H1 (cell line): ENCODE data around the gene GRM1. TPM values are rescaled to one million over a fixed set of nuclear protein-coding genes. Genes with fewer than 3 reads are reported as not detected.

Experiments
- CHD1 ChIP-seq: IDR thresholded peaks from 2 replicates; pipeline ENCODE4 v1.6.1; 2012; ENCODE audit warnings: low read depth, low read length, improper control_type of control experiment
- EZH2 ChIP-seq: fragments of 200-600 bp; sonication (generic); IDR thresholded peaks from 2 replicates; pipeline ENCODE4 v1.7.1; 2012; ENCODE audit warnings: low read depth, mild to moderate bottlenecking, moderate library complexity, low read length, inconsistent platforms; ENCODE audit not compliant: severe bottlenecking
- GABPA ChIP-seq: IDR thresholded peaks from 2 replicates; pipeline ENCODE4 v1.6.1; 2011; ENCODE audit warnings: mild to moderate bottlenecking, low read length, moderate library complexity, borderline replicate concordance; ENCODE audit not compliant: insufficient read depth
- KDM4A ChIP-seq: IDR thresholded peaks from one replicate; pipeline ENCODE4 v1.7.1; 2012; ENCODE audit warnings: low read depth, mild to moderate bottlenecking, moderate library complexity, low read length, inconsistent platforms; ENCODE audit not compliant: severe bottlenecking
- NRF1 ChIP-seq: IDR thresholded peaks from 2 replicates; pipeline ENCODE4 v1.6.1; 2011; ENCODE audit warnings: mild to moderate bottlenecking, low read depth, low read length, improper control_type of control experiment
- PHF8 ChIP-seq: fragments of 200-600 bp; sonication (generic); conservative IDR thresholded peaks from 2 replicates; pipeline ENCODE4 v1.7.1; 2012; ENCODE audit warnings: low read depth, mild to moderate bottlenecking, inconsistent platforms, low read length, moderate library complexity
- RNF2 ChIP-seq: fragments of 200-900, 300-1000 bp; sonication (generic); IDR thresholded peaks from 2 replicates; pipeline ENCODE4 v1.7.1; 2016; ENCODE audit warnings: borderline replicate concordance, low read depth, mild to moderate bottlenecking, antibody characterized with exemption, low read length; ENCODE audit not compliant: poor library complexity, severe bottlenecking; ENCODE audit errors: missing control alignments
- SP1 ChIP-seq: IDR thresholded peaks from 2 replicates; pipeline ENCODE4 v1.6.1; 2011; ENCODE audit warnings: low read depth, low read length
- polyA plus RNA-seq, 7 experiments: library from polyadenylated mRNA; depleted of rRNA in 3 of 7; stranded (reverse) in 5 of 7; unstranded in 2 of 7; fragments of >200 nt in 5 of 7; fragments of 200-250 nt in 2 of 7; gene quantifications; 1 replicate in 5 of 7; 2 replicates in 1 of 7; 4 replicates in 1 of 7; pipeline versions ENCODE4 v1.2.1 to v1.2.3, GENCODE V29; 2011 to 2013; ENCODE audit warnings: missing spikeins in 2 of 7, mixed read lengths in 2 of 7
- total RNA-seq: library from RNA; stranded (reverse); fragmentation: NEBNext Ultra II Directional; extraction: Animal tissue kit (Norgen Biotek cat#: 25700); gene quantifications from 2 replicates; pipeline ENCODE4 v1.2.1, GENCODE V29; 2021
- TF ChIP-seq, protein P1 (sequence below): fragments of 300-600 bp; sonication (generic); IDR thresholded peaks from 2 replicates; pipeline ENCODE4 v1.7.1; 2012; ENCODE audit warnings: low read length, moderate library complexity, mild to moderate bottlenecking, inconsistent platforms; ENCODE audit not compliant: insufficient replicate concordance

Gene GRM1
- total and polyA plus RNA-seq, 2 of the 8 experiments (the other 6 are each of a cell fraction or from before 2014, with no cell fraction given), result 0.15 to 1.3 TPM

- TF ChIP-seq, protein P1, sequence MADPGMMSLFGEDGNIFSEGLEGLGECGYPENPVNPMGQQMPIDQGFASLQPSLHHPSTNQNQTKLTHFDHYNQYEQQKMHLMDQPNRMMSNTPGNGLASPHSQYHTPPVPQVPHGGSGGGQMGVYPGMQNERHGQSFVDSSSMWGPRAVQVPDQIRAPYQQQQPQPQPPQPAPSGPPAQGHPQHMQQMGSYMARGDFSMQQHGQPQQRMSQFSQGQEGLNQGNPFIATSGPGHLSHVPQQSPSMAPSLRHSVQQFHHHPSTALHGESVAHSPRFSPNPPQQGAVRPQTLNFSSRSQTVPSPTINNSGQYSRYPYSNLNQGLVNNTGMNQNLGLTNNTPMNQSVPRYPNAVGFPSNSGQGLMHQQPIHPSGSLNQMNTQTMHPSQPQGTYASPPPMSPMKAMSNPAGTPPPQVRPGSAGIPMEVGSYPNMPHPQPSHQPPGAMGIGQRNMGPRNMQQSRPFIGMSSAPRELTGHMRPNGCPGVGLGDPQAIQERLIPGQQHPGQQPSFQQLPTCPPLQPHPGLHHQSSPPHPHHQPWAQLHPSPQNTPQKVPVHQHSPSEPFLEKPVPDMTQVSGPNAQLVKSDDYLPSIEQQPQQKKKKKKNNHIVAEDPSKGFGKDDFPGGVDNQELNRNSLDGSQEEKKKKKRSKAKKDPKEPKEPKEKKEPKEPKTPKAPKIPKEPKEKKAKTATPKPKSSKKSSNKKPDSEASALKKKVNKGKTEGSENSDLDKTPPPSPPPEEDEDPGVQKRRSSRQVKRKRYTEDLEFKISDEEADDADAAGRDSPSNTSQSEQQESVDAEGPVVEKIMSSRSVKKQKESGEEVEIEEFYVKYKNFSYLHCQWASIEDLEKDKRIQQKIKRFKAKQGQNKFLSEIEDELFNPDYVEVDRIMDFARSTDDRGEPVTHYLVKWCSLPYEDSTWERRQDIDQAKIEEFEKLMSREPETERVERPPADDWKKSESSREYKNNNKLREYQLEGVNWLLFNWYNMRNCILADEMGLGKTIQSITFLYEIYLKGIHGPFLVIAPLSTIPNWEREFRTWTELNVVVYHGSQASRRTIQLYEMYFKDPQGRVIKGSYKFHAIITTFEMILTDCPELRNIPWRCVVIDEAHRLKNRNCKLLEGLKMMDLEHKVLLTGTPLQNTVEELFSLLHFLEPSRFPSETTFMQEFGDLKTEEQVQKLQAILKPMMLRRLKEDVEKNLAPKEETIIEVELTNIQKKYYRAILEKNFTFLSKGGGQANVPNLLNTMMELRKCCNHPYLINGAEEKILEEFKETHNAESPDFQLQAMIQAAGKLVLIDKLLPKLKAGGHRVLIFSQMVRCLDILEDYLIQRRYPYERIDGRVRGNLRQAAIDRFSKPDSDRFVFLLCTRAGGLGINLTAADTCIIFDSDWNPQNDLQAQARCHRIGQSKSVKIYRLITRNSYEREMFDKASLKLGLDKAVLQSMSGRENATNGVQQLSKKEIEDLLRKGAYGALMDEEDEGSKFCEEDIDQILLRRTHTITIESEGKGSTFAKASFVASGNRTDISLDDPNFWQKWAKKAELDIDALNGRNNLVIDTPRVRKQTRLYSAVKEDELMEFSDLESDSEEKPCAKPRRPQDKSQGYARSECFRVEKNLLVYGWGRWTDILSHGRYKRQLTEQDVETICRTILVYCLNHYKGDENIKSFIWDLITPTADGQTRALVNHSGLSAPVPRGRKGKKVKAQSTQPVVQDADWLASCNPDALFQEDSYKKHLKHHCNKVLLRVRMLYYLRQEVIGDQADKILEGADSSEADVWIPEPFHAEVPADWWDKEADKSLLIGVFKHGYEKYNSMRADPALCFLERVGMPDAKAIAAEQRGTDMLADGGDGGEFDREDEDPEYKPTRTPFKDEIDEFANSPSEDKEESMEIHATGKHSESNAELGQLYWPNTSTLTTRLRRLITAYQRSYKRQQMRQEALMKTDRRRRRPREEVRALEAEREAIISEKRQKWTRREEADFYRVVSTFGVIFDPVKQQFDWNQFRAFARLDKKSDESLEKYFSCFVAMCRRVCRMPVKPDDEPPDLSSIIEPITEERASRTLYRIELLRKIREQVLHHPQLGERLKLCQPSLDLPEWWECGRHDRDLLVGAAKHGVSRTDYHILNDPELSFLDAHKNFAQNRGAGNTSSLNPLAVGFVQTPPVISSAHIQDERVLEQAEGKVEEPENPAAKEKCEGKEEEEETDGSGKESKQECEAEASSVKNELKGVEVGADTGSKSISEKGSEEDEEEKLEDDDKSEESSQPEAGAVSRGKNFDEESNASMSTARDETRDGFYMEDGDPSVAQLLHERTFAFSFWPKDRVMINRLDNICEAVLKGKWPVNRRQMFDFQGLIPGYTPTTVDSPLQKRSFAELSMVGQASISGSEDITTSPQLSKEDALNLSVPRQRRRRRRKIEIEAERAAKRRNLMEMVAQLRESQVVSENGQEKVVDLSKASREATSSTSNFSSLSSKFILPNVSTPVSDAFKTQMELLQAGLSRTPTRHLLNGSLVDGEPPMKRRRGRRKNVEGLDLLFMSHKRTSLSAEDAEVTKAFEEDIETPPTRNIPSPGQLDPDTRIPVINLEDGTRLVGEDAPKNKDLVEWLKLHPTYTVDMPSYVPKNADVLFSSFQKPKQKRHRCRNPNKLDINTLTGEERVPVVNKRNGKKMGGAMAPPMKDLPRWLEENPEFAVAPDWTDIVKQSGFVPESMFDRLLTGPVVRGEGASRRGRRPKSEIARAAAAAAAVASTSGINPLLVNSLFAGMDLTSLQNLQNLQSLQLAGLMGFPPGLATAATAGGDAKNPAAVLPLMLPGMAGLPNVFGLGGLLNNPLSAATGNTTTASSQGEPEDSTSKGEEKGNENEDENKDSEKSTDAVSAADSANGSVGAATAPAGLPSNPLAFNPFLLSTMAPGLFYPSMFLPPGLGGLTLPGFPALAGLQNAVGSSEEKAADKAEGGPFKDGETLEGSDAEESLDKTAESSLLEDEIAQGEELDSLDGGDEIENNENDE, result no peak
- no peak for TF ChIP-seq RNF2
- no peak for TF ChIP-seq GABPA
- no peak for TF ChIP-seq SP1
- TF ChIP-seq NRF1, result no peak
- no peak for TF ChIP-seq PHF8
- no peak for TF ChIP-seq EZH2
- no peak for TF ChIP-seq KDM4A
- no peak for TF ChIP-seq CHD1
Observed at GRCh38 chr6:146240807-146241206, 211.9 kb downstream of the GRM1 start (continued).
